ENCODE results near the gene TBX5.

Gene TBX5

GRCh38 chr12:114405519-114406271 lies at the start of gene TBX5:
Gene TBX5, minus strand, starts transcription at chr12:114406144. Its CDS starts 2,246 bp downstream, at chr12:114403898.
- no peak for DNase-seq (ENCODE audit: low read depth in 1 of 2, low spot score in 1 of 2)

DNA sequence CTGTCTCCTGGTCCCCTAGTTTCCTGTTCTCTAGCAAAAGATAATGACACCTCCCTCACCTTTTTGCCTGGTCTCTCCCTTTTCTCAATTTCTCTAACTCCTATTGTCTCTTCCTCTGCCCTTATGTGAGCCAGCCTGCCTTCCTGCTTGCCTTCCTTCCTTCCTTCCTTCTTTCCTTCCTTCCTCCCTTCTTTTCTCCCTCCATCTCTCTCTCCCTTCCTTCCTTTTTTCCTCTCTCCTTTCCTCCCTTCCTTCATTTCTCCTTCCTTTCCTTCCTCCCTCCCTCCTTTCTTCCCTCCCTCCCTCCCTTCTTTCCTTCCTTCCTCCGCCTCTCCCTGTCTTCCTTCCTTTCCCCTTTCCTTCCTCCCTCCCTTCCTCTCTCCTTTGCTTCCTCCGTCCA lies 45.7 kb upstream of the TBX5 start:
- no peak for DNase-seq (ENCODE audit: low read depth in 1 of 2, low spot score in 1 of 2)

DNA sequence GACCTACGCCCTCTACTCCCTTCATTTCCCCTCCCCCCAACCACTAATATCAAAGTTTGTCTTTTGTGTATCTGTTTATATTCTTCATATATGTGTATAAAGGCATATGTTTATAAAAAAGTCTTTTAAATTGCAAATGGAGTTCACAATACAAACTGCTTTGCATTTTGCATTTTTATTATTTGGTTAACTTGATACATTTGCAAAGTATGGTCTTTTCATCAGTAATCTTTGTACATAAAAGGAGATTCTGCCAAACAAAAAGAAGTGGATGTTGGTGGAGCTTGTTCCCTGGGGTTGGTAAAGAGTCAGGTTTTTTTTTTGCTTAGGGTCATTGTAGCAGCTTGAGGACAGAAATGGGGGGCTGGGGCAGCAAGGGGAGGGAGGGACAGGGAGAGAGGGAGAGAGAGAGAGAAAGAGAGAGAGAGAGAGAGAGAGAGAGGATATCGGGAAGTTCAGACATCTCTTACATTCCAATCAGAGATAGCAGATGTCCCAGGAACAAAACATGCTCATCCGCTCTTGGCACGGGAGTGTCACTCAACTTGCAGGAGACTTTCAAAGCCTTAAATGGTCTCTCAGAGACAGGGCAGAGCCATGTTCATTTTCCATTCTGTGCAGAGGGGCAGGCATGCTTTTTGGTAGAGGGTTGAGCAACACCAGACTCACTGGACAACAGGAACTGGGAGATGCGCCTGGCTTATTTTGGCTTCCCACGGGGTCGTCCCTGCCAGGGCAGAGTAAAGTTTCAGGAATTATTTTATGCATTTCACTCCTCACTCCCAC lies 44.8 kb upstream of the TBX5 start:
- no peak for DNase-seq (ENCODE audit: low read depth in 1 of 2, low spot score in 1 of 2)

DNA sequence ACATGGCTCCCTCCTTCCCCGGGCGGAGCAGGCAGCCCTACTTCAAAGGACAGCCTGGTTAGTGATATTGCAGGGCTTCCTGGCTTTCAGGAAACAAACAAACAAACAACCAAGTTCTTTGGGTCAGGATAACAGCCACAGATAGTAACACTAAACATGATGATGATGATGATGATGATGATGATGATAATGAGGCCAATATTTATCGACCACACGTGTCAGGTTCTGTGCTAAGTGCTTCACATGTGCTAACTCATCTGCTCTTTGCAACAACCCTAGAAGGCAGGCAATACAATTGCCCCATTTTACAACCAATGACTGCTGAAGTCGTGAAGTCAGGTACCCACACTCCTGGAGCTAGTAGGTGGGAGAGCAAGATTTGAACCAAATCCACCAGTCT lies 44.1 kb upstream of the TBX5 start:
- DNase-seq (ENCODE audit: low read depth in 1 of 2, low spot score in 1 of 2) = no peak

- no peak for DNase-seq (ENCODE audit: low read depth in 1 of 2, low spot score in 1 of 2)
These were observed 42.6 kb upstream of the TBX5 start for GRCh38 chr12:114448618-114448933.

DNA sequence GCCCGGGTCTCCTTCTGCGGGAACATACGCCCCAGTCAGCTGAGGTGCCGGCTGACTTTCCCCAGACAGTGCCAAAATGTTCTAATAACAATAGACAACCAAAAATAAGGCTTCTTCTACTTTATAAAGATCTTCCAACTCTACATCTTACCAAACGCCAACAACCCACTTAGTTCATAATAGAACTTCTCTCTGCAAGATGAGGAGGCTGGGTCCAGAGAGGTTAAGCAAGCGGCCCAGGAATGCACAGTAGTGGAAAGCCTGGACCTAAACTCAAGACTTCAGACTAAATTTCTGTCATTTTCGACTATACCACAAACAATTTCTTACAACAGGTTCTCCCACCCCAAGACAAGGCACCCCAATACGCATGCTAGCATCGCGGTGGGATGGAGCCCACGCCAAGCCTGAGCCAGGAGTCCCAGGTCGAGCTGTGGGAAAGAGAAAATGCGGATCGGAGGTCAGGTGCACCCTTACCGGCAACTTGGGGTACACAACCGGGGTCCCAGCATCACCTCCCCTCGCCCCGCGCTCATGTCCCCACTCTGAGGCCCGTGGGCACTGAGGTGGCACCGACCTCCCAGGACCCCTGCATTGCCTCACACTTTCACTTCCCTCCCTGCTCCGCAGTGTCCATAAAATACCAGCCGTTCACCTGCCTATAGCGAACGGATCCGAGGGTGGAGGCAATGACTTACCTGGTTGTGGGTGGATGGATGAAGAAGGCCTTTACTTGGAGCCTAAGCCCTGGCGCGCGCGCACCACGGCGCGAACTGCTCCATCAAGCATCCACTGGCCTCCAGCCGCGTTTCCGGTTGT lies 42.1 kb upstream of the TBX5 start:
- no peak for DNase-seq (ENCODE audit: low read depth in 1 of 2, low spot score in 1 of 2)

DNA sequence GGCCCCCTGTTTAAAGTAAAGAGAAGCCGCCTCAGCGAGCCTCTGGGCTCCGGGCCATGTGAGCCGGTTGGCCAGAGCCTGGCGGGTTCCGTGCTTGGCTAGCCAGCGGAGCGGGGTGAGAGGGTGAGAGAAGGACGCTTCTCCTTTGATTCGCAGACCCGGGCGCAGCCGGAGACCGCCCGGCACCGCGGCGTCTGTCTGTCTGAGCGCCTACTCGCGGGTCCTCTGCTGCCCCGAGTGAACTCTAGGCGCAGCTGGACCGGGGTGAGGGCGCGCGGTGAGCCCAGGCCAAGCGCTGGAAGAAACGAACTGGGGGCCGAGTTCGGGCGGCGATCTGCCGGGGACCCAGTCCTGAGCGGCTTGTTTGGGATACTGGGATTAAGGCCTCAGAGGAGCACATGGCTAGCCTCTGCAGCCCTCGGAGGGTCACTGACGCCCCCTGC lies 41.4 kb upstream of the TBX5 start:
- DNase-seq (ENCODE audit: low read depth in 1 of 2, low spot score in 1 of 2) = no peak

- DNase-seq (ENCODE audit: low read depth in 1 of 2, low spot score in 1 of 2) = no peak
These were observed 39.7 kb upstream of the TBX5 start for GRCh38 chr12:114445401-114446323.

DNA sequence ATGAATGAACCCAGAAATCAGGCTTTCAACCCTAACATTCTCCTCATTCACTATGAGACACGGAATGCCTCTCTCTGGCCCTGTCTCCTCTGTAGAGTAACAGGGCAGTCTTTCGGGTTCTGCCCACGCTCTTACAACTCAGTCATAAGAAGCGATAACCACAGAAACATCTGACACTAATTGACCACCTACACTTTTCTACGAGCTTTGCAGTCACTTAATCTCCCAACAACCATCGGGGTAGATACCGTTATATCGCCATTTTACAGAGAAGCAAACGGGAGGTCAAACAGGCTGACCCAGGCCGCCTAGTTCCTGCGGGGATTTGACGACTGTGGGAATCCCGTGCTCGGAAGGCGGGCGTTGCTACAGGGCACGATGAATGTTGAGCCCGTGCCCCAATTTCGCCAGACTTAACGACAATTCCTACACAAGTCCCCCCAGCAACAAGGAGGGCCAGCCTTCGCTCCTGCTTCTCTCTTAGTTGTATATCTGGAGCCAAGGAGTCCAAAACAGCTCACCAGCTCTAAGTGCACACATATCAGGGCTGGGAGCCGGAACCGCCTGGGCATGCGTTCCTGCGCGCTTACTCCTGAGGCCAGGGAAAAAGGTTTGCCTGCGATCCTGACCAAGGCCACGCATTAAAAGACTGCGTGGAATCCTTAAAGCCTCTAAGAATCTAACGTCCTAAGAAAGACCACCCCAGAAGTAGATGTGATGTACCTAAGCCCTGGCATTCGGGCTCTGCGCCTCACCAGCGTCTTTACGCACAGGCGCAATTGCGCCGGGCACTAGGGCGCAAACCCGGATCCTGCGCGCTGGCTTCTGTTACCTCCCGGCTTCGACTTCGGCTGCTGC lies 38.7 kb upstream of the TBX5 start:
- no peak for DNase-seq (ENCODE audit: low read depth in 1 of 2, low spot score in 1 of 2)

GRCh38 chr12:114443607-114444421 lies 37.9 kb upstream of the TBX5 start:
- DNase-seq (ENCODE audit: low read depth in 1 of 2, low spot score in 1 of 2) = no peak

GRCh38 chr12:114442578-114442977 lies 36.6 kb upstream of the TBX5 start:
- no peak for DNase-seq (ENCODE audit: low read depth in 1 of 2, low spot score in 1 of 2)

DNA sequence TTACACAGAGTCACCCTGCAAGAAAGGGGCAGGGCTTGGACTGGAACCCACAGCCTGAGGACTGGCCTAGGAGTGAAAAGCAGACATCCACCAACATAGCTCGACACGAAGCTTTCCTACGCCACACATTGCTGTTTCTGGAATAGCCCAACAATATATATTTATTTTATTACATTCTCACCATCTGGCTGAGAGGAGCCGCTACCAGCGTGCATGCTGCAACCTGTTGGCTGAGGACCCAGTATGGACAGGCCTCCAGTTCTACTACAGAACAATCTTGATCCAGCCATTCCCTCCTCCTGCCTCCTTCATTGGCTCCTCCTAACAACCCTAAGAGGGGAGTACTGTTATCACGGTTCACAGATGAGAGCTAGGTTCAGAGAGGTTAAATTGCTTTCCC lies 35.6 kb upstream of the TBX5 start:
- no peak for DNase-seq (ENCODE audit: low read depth in 1 of 2, low spot score in 1 of 2)

GRCh38 chr12:114441039-114441383 lies 35.1 kb upstream of the TBX5 start:
- DNase-seq (ENCODE audit: low read depth in 1 of 2, low spot score in 1 of 2) = no peak

DNA sequence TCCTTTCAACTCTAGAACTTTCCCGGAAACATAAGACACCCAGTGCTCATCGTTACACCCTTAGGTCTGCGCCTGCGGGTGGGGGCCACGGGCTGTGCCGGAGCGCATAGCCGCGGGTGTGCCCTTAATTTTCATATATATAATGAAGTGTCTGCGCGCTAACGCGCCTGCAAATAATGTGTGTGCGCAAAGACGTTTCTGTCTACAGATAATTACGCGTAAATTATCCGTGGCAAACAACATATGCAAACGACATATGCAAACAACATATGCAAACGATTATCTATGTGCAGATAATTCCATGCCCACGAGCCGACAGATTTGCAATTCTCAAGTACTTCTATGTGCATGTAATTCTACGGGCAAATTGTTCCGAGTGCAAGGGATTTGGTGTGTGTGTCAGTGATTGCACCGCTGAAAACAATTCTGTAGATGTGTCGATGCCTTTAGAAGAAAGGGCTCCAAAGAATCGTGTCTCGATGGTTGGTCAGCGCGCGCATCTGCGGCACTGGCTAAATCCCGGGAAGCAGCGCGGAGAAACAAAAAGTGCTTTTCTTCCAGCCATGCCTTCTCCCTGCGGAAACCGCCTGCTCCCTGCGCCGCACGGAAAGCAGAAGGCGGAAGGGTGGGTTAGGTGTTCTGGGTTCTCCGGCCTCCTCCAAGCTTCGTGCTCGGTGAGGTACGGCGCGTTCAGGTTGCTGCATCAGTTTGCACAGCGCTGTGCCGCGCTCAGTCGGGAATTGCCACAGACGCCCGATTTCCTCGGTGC lies 34.5 kb upstream of the TBX5 start:
- no peak for DNase-seq (ENCODE audit: low read depth in 1 of 2, low spot score in 1 of 2)

GRCh38 chr12:114439817-114440216 lies 33.9 kb upstream of the TBX5 start:
- no peak for DNase-seq (ENCODE audit: low read depth in 1 of 2, low spot score in 1 of 2)

GRCh38 chr12:114439261-114439683 lies 33.3 kb upstream of the TBX5 start:
- DNase-seq (ENCODE audit: low read depth in 1 of 2, low spot score in 1 of 2) = no peak

DNA sequence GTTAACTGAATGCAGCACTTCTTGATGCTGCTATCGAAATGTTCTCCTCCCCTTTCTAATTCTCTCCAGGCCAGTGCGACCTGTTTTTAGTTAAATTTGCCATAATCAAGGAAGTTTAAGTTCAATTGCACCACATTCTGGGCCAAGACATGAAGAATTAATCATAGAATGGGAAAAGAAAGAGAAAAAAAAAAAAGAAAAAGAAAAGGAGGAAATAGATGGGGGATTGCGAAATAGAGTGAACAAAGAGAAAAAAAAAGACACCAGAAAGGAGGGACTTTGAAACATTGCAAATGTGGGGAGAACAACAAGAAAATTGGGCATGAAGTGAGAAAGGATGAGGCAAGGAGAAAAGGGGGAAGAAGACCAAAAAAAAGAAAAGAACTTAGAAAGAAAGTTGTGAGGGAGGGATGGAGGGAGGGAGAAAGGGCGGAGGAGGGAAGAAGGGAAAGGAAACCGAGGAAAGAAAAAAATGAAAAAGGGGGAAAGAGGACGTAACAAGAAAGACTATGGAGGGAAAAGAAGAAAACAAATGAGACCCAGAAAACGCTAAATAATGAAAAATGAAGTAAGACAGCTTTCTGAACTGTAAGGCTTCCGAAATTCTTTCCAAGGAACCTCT lies 32.8 kb upstream of the TBX5 start:
- DNase-seq (ENCODE audit: low read depth in 1 of 2, low spot score in 1 of 2) = no peak

- no peak for DNase-seq (ENCODE audit: low read depth in 1 of 2, low spot score in 1 of 2)
These were observed 28.4 kb upstream of the TBX5 start for GRCh38 chr12:114434341-114434740.

All from activated CD4-positive, alpha-beta T cell treated with anti-CD3 and anti-CD28 coated beads, Interleukin-2, amount 50 U/mL, for 24 hours (primary cell).